A204.1 (cell line): Measurements from ENCODE around the gene VPS41.
"Not testable (repeated sequence)": the region's sequence is repeated elsewhere in the genome, so short reads cannot be mapped to it uniquely, and the experiment has no call there.

Source experiments
- FAIRE-seq: peaks from 2 replicates; lab custom pipeline; 2012; peaks lifted over from hg19 to GRCh38; lab: Jason Lieb, UNC

Gene VPS41

GRCh38 chr7:38908759-38909335 is at the start of gene VPS41:
Gene VPS41 (minus strand): TSS chr7:38909191. CDS start chr7:38909174, 17 bp downstream.
- peak; percentile 44 for FAIRE-seq

- no peak for FAIRE-seq
Observed at GRCh38 chr7:38955892-38956291, 46.9 kb upstream of the VPS41 start.

- FAIRE-seq: no peak
Observed at GRCh38 chr7:38953971-38954370, 45.0 kb upstream of the VPS41 start.

- no peak for FAIRE-seq
Observed at GRCh38 chr7:38953227-38953626, 44.2 kb upstream of the VPS41 start.

- FAIRE-seq: no peak
Observed at GRCh38 chr7:38951213-38951612, 42.2 kb upstream of the VPS41 start.

GRCh38 chr7:38950309-38950708 is 41.3 kb upstream of the VPS41 start:
- FAIRE-seq: no peak

GRCh38 chr7:38947541-38947940 is 38.5 kb upstream of the VPS41 start:
- not testable (repeated sequence) for FAIRE-seq

- no peak for FAIRE-seq
Observed at GRCh38 chr7:38942431-38943051, 33.5 kb upstream of the VPS41 start.

- FAIRE-seq: no peak
Observed at GRCh38 chr7:38940774-38941173, 31.8 kb upstream of the VPS41 start.

- no peak for FAIRE-seq
Observed at GRCh38 chr7:38938589-38938988, 29.6 kb upstream of the VPS41 start.

GRCh38 chr7:38938001-38938485 is 29.1 kb upstream of the VPS41 start:
- no peak for FAIRE-seq

- no peak for FAIRE-seq
Observed at GRCh38 chr7:38936641-38937040, 27.6 kb upstream of the VPS41 start.

GRCh38 chr7:38934536-38934935 is 25.5 kb upstream of the VPS41 start:
- no peak for FAIRE-seq

GRCh38 chr7:38934051-38934450 is 25.1 kb upstream of the VPS41 start:
- FAIRE-seq: no peak

- FAIRE-seq: peak; percentile 43
Observed at GRCh38 chr7:38932509-38933168, 23.6 kb upstream of the VPS41 start.

- no peak for FAIRE-seq
Observed at GRCh38 chr7:38929460-38930171, 20.6 kb upstream of the VPS41 start.

GRCh38 chr7:38928506-38928905 is 19.5 kb upstream of the VPS41 start:
- FAIRE-seq: no peak

GRCh38 chr7:38927751-38928150 is 18.8 kb upstream of the VPS41 start:
- no peak for FAIRE-seq

- no peak for FAIRE-seq
Observed at GRCh38 chr7:38920731-38921130, 11.7 kb upstream of the VPS41 start.

- no peak for FAIRE-seq
Observed at GRCh38 chr7:38916396-38916795, 7.4 kb upstream of the VPS41 start.

- no peak for FAIRE-seq
Observed at GRCh38 chr7:38909870-38910269, 879 bp upstream of the VPS41 start.

- FAIRE-seq: no peak
Observed at GRCh38 chr7:38907766-38908165, 1.2 kb downstream of the VPS41 start.

GRCh38 chr7:38907066-38907465 is 1.9 kb downstream of the VPS41 start:
- FAIRE-seq: no peak
